Transverse colon (tissue), 3 donors: Measurements from ENCODE around the gene ADK.
"Not testable (repeated sequence)": the region's sequence is repeated elsewhere in the genome, so short reads cannot be mapped to it uniquely, and the experiment has no call there.

Experiments used
- CTCF ChIP-seq, 5 experiments: fragments of 200-600 bp in 3 of 5; fragments of 450-650 bp in 2 of 5; sonication (generic) in 3 of 5; IDR thresholded peaks; 1 replicate in 2 of 5; 2 replicates in 3 of 5; pipeline ENCODE4 v1.5.1; 2016 to 2017; ENCODE audit warnings: antibody characterized with exemption in 5 of 5, inconsistent platforms in 3 of 5, mild to moderate bottlenecking in 2 of 5, moderate library complexity in 1 of 5
- POLR2A ChIP-seq: fragments of 450-650 bp; IDR thresholded peaks from one replicate; pipeline ENCODE4 v1.6.1; 2016; ENCODE audit warnings: antibody characterized with exemption, mild to moderate bottlenecking, moderate library complexity

- TF ChIP-seq POLR2A; CTCF (IDR thresholded peaks at IDR 0.05): not testable (repeated sequence)
Observed at GRCh38 chr10:74527611-74528010, 376.6 kb downstream of the ADK start.
